CD4-positive, alpha-beta T cell (primary cell): Measurements from ENCODE around the gene MC5R. TPM values are rescaled to one million over a fixed set of nuclear protein-coding genes. Genes with fewer than 3 reads are reported as not detected.

Experiments used
- ATAC-seq: fragments of 200-7000 bp; cut with Tn5 transposase; one replicate; pipeline ENCODE4 v1.10.0; 2022; ENCODE audit warnings: mild to moderate bottlenecking; ENCODE audit not compliant: poor library complexity
- CTCF ChIA-PET: fragments of 350-600 bp; sonication (Branson Sonifier 250); formaldehyde crosslinking; loops from one replicate; lab custom pipeline; 2021; ENCODE audit warnings: antibody characterized with exemption, inconsistent platforms; lab: Charles Lee
- POLR2A ChIA-PET: fragments of 350-600 bp; sonication (Branson Sonifier 250); formaldehyde crosslinking; loops from one replicate; lab custom pipeline; 2021; ENCODE audit warnings: antibody characterized with exemption, inconsistent platforms; lab: Charles Lee
- DNase-seq, 14 experiments: peaks; one replicate each; pipeline ENCODE4 v3.0.0-alpha.2; 2013 to 2020; ENCODE audit warnings: mixed read lengths in 2 of 14
- H3K27ac ChIP-seq, 2 donors: one replicate each; pipeline versions ENCODE4 v1.5.1 to v1.7.0; 2013; ENCODE audit warnings: low read length in 2 of 2, low read depth in 1 of 2, mild to moderate bottlenecking in 1 of 2
- H3K27me3 ChIP-seq, 2 experiments: 1 replicate in 1 of 2; 2 replicates in 1 of 2; pipeline versions ENCODE4 v1.6.1 to v1.7.0; 2013; ENCODE audit warnings: low read length in 2 of 2, control low read depth in 1 of 2, mild to moderate bottlenecking in 1 of 2, moderate library complexity in 1 of 2; ENCODE audit not compliant: insufficient read depth in 2 of 2, control insufficient read depth in 1 of 2
- H3K36me3 ChIP-seq: one replicate; pipeline ENCODE4 v1.6.1; 2013; ENCODE audit warnings: low read length, control low read depth; ENCODE audit not compliant: insufficient read depth
- H3K4me1 ChIP-seq: one replicate; pipeline ENCODE4 v1.6.1; 2013; ENCODE audit warnings: low read length, control low read depth; ENCODE audit not compliant: insufficient read depth
- H3K4me3 ChIP-seq: one replicate; pipeline ENCODE4 v1.5.1; 2013; ENCODE audit warnings: mild to moderate bottlenecking, low read length, moderate library complexity
- H3K9me3 ChIP-seq, 2 experiments: 1 replicate in 1 of 2; 2 replicates in 1 of 2; pipeline versions ENCODE4 v1.6.1 to v1.7.0; 2013; ENCODE audit warnings: low read length in 2 of 2, mild to moderate bottlenecking in 2 of 2, control low read depth in 1 of 2, moderate library complexity in 1 of 2; ENCODE audit not compliant: control insufficient read depth in 1 of 2, insufficient read depth in 1 of 2
- H3K27ac Mint-ChIP-seq: one replicate; pipeline ENCODE4 v1.8.0; 2020; ENCODE audit warnings: mixed read lengths
- H3K27me3 Mint-ChIP-seq: one replicate; pipeline ENCODE4 v1.8.0; 2021; ENCODE audit warnings: mixed read lengths
- H3K36me3 Mint-ChIP-seq: one replicate; pipeline ENCODE4 v1.8.0; 2021; ENCODE audit warnings: low read depth, mixed read lengths
- H3K4me1 Mint-ChIP-seq: one replicate; pipeline ENCODE4 v1.8.0; 2021; ENCODE audit warnings: low read depth, mixed read lengths
- H3K4me3 Mint-ChIP-seq: one replicate; pipeline ENCODE4 v1.8.0; 2020; ENCODE audit warnings: mild to moderate bottlenecking, mixed read lengths
- H3K9me3 Mint-ChIP-seq: one replicate; pipeline ENCODE4 v1.8.0; 2020; ENCODE audit warnings: mixed read lengths
- CTCF ChIP-seq: fragments of 200-600 bp; IDR thresholded peaks from one replicate; pipeline ENCODE4 v1.8.0; 2022; ENCODE audit warnings: antibody characterized with exemption, mild to moderate bottlenecking
- intact Hi-C, 2 experiments: fragments of 100-400 bp; cut with DNase I in 1 of 2; cut with micrococcal nuclease in 1 of 2; formaldehyde crosslinking; loops; one replicate each; pipeline versions ENCODE4 v1.15.1 to v1.9.0; 2023 to 2025; cut with DNase I, micrococcal nuclease
- total RNA-seq, 174 experiments: library from RNA in 2 of 174; stranded (reverse) in 2 of 174; gene quantifications; one replicate each; pipeline ENCODE4 v1.2.3 and lab custom pipeline; 2021 to 2026

Gene MC5R
- total RNA-seq, 2 experiments from 2014 or later, result not detected

- H3K27ac ChIP-seq, result no peak overlapping the region
- no peaks in the 10 kb centered on the region for H3K4me1 ChIP-seq
- H3K4me1 Mint-ChIP-seq, result no peaks in the 10 kb centered on the region
- H3K9me3 Mint-ChIP-seq, result no peaks in the 10 kb centered on the region
- intact Hi-C loops, result no loop called here
- ChIA-PET CTCF (no interaction called here), POLR2A (no interaction called here)
- H3K27ac Mint-ChIP-seq, result no peak overlapping the region
- no peaks in the 10 kb centered on the region for H3K36me3 Mint-ChIP-seq
- H3K4me3 ChIP-seq, result no peak overlapping the region
- ATAC-seq, result no peak
- peaks cover 65% of the 10 kb centered on the region for H3K27me3 Mint-ChIP-seq
- peaks cover 4 to 14% of the 10 kb centered on the region in 2 experiments for H3K27me3 ChIP-seq
- H3K9me3 ChIP-seq, result peaks cover 0 to 15% of the 10 kb centered on the region in 2 experiments
- TF ChIP-seq CTCF, result no peak
- H3K36me3 ChIP-seq, result no peaks in the 10 kb centered on the region
- H3K4me3 Mint-ChIP-seq, result no peak overlapping the region
- no peak for DNase-seq
Measured at GRCh38 chr18:13834496-13835015, 10.6 kb downstream of the MC5R start.

GRCh38 chr18:13835202-13835601 is 11.3 kb downstream of the MC5R start:
- Mint-ChIP-seq H3K4me1 (no peaks in the 10 kb centered on the region), H3K9me3 (no peaks in the 10 kb centered on the region), H3K27ac (no peak overlapping the region), H3K4me3 (no peak overlapping the region), H3K27me3 (peaks cover 70% of the 10 kb centered on the region), H3K36me3 (no peaks in the 10 kb centered on the region)
- no peak overlapping the region for H3K27ac ChIP-seq
- TF ChIP-seq CTCF, result no peak
- intact Hi-C loops, result no loop called here
- H3K9me3 ChIP-seq, result peaks cover 0 to 15% of the 10 kb centered on the region in 2 experiments
- no peak overlapping the region for H3K4me3 ChIP-seq
- ChIA-PET CTCF (no interaction called here), POLR2A (no interaction called here)
- H3K4me1 ChIP-seq, result no peaks in the 10 kb centered on the region
- no peak for DNase-seq
- H3K36me3 ChIP-seq, result no peaks in the 10 kb centered on the region
- ATAC-seq, result no peak
- H3K27me3 ChIP-seq, result peaks cover 4 to 12% of the 10 kb centered on the region in 2 experiments

GRCh38 chr18:13836559-13836958 is 12.6 kb downstream of the MC5R start:
- H3K36me3 ChIP-seq, result no peaks in the 10 kb centered on the region
- ATAC-seq (no peak), DNase-seq (no peak)
- ChIA-PET CTCF (no interaction called here), POLR2A (no interaction called here)
- TF ChIP-seq CTCF, result no peak
- no peak overlapping the region for H3K27ac ChIP-seq
- H3K27me3 ChIP-seq, result peaks cover 4 to 8% of the 10 kb centered on the region in 2 experiments
- H3K4me3 ChIP-seq, result no peak overlapping the region
- Mint-ChIP-seq H3K4me3 (no peak overlapping the region), H3K4me1 (no peaks in the 10 kb centered on the region), H3K36me3 (no peaks in the 10 kb centered on the region), H3K27ac (no peak overlapping the region), H3K27me3 (peaks cover 64% of the 10 kb centered on the region), H3K9me3 (no peaks in the 10 kb centered on the region)
- H3K9me3 ChIP-seq, result peaks cover 0 to 15% of the 10 kb centered on the region in 2 experiments
- intact Hi-C loops, result no loop called here
- no peaks in the 10 kb centered on the region for H3K4me1 ChIP-seq
